ENCODE measurements around the gene FOXG1.

FOXG1 gene

DNA sequence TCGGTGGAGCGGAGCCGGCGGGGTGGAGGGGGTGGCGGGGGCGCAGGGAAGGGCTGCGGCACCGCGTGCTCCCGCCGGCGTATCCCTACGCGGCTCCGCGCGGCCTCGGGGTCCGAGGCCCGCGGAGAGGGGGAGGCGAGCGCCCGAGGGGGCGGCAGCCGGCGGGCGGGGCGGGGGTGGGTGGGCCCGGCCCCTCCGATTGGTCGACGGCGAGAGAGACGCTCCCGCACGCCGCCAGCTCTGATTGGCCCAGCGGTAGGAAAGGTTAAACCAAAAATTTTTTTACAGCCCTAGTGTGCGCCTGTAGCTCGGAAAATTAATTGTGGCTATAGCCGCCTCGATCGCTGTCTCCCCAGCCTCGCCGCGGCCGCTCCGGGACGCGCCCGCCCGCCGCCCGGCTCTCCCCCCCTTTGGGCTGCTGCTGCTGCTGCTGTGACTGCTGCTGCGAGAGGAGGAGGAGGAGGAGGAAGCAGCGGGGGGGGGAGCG lies at the start of gene FOXG1:
Gene FOXG1, plus strand, starts transcription at position 319 of the 487 bp plus-strand sequence. CDS start 493 bp downstream, outside the sequence.
- DNase-seq: peak; percentile 95

DNA sequence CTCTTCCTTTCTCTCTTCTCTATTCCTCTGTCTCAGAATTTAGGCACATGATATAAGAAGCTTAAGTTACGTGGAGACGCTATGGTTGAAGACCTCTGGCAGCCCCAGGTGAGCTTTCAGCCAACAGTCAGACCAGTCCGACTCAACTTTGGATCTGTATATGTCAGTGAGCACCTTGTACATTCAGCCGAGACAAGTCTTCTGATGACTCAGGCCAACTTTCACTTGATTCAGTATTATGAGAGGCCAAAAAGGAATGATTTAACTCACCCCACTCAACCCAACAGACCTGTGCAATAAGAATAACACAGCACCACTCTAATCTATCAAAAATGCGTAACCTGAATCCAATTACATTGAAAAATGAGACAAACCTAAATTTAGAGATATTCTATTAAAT lies 47.5 kb upstream of the FOXG1 start:
- no peak for DNase-seq

GRCh38 chr14:28731358-28731757 lies 35.2 kb upstream of the FOXG1 start:
- no peak for DNase-seq

DNA sequence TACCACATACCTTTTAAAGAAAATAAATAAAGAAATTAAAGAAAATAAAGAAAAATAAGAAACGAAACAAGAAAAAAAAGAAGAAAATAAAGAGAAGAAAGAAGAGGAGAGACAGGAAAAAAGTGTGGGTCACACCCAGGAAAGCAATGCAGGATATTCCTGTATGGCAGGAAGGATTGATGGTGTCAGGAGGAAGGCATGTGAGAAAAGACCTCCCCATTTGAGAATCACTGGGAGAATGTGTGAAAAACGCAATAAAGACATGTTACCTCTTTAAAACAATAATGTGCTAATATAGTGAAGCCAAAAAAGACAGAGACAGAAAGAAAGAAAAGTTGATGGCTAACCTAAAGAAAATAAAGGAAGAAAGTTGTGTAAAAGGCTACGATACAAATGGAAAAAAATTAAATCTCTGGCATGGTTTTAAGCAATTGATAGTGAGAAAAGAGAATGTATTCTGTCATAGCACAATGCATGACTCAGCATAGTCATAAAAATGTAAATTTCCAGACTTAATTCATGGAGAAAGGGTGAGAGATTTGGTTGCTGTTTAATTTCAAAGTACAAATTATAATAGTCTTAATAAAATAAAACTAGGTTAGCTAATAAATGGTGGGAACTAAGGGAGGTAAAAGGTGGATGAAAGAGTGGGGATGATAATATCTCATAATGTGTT lies 24.3 kb upstream of the FOXG1 start:
- no peak for DNase-seq

- DNase-seq: no peak
Measured at GRCh38 chr14:28744126-28744525, 22.5 kb upstream of the FOXG1 start.

- DNase-seq: no peak
Measured at GRCh38 chr14:28745176-28745575, 21.4 kb upstream of the FOXG1 start.

- DNase-seq: no peak
Measured at GRCh38 chr14:28746247-28746646, 20.3 kb upstream of the FOXG1 start.

DNA sequence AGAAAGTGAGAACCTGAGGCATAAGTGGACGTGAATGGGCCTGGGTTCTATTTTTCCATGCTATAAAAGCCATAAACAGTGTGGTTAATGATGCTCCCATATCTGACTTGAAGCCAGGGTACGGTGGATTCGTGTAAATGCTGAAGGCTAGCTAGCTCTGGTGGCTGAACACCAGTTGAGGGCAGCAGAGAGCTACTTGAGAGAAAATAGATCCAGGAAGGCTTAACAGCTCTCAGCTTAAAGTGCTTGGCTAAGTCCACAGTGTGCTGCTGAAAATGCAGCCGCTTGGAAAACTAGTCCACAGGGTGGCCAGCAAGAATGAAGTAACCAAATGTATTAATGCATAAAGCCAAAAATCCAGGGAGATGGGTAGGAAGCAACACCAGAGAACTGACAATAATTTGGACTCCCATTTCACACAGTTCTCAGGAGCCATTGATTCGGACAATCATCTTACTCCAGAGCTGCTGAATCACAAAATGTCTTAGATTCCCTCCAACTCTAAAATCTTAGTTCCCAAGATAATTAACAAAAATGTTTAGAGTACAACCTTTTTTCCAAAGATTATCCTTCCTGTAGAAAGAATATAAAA lies 15.0 kb upstream of the FOXG1 start:
- DNase-seq: peak; percentile 46

- no peak for DNase-seq
Measured at GRCh38 chr14:28754209-28754985, 12.2 kb upstream of the FOXG1 start.

DNA sequence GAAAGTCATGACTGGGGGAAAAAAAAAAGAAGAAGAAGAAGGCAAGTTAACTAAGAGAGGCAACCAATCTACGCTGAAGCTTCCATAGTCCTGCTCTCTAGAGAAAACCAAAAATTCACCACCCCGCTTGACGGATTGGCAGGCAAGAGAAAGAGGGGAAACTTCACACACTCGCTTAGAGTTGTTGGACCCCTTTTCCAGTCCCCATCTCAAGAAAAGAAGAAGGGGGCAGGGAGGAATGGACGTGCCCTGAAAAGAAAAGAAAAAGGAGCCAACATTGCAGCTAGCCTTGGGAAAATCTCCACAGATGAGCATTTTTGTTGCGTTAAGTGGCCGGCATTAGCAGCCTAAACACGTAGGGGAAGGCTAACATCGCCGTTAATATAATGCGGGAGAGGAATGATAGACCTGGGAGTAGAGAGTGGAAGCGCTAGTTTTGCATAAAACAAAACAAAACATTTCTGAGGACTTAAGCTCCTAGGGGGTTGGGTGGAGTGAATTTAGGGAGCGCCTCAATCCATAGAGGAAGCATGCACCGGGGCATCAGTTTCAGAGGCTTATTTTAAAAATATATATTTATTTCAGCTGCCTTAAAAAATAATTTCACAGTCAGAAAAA lies 11.3 kb upstream of the FOXG1 start:
- DNase-seq: no peak

DNA sequence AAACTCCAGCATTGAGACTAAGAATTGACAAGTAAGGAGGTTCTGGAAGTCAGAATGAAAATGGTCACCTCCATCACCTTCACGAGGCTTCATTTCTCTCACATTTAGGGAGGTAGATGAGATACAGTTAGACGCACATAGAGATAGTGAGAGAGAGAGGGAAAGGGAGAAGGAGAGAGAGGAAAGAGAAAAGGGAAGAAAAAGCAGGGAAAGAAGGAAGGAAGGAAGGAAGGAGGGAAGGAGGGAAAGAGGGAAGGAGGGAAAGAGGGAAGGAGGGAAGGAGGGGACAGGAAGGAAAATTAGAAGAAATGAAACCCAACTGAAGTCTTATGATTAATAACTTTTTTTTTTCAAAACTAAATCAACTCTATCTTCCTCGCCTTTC lies 10.7 kb upstream of the FOXG1 start:
- no peak for DNase-seq

DNA sequence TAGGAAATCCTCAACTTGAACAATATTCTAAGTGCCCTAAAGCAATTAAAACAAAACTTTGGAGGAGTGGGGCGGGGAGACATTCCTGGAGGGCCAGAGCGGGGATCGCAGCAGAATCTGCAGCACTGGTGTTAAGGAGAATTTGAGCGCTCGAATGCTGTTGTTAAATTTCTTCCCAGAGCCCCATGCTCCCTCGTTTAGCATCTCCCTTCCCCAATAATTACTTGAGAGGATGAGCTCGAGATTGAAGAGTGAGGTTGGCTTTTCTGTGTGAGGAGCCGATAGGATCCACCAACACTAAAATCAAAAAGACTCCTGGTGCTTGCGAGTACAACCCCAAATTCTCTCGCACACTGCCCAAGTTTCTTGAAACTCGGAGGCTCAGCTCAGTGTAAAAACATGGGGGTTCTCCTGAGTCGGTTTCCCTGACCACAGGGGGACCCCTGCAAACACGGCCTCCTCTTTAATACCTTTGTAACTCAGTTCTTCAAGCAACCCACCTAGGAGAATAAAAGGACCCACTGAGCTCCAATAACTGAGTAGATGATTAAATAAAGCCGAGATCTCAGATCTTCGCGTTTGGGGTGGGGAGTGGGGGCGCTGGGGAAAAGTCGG lies 10.2 kb upstream of the FOXG1 start:
- DNase-seq: no peak

- no peak for DNase-seq
Measured at GRCh38 chr14:28756884-28757570, 9.6 kb upstream of the FOXG1 start.

DNA sequence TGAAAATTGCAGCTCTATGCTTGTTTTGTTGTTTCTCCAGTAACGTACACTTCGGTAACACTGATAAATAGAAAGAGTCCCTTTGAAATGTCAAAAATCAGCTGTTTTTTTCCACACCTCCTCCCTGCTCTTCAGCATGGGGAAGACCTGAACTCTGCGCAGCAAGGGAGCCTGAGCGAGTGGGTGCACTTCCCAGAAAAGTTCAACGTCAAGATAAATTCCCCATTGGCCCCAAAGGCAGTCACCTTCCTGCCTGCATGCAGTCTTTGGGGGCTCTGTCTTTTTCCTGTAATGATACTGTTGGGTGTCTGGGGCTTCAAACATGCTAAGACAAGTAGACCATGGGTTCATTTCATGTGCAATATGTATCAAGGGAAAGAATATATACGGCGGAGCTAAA lies 8.8 kb upstream of the FOXG1 start:
- DNase-seq: no peak

DNA sequence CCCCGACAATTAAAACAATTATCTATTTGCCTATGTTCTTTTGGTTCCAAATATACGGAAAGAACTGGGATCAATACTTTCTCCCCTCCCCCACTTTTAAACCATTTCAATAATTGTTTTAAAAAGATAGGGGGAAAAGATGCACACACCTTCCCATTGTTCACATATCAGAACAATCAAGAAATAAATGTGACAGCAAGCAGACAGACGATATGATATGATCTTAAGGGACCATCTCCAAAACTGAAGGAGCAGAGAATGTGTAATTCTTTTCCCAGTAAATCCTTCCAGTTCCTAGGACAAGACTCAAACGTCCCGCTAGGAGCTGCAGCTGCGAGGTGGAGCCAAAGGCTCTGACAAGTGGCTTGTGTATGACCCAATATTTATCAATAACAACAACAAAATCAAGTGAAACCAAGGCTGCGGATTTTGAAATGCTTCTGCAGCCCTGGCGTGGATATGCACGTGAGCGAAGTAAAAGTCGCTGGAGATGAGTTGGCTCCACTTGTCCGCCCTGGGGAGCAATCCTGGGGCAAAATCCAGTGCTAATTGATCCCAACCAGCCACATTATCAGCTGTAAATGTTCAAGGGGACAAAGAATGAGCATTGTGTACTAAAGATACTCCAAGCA lies 8.2 kb upstream of the FOXG1 start:
- no peak for DNase-seq

GRCh38 chr14:28758885-28759652 lies 7.5 kb upstream of the FOXG1 start:
- DNase-seq: no peak

- DNase-seq: peak; percentile 22
Measured at GRCh38 chr14:28759653-28760313, 6.8 kb upstream of the FOXG1 start.

- DNase-seq: no peak
Measured at GRCh38 chr14:28760431-28760996, 6.1 kb upstream of the FOXG1 start.

- peak; percentile 53 for DNase-seq
Measured at GRCh38 chr14:28761438-28762291, 4.9 kb upstream of the FOXG1 start.
